Endothelial cell of umbilical vein (primary cell): ENCODE results near the gene USPL1. TPM values are rescaled to one million over a fixed set of nuclear protein-coding genes. Genes with fewer than 3 reads are reported as not detected.

ENCODE experiments used
- BruUV-seq: library from RNA; stranded (reverse); fragments of 400-500 nt; replicated peaks from 2 replicates; lab custom pipeline; 2021; lab: Mats Ljungman, UMichigan
- CTCF ChIA-PET: fragments of 300-600, 350-600 bp; sonication (Branson Sonifier 250); formaldehyde crosslinking; loops from one replicate; lab custom pipeline; 2021; ENCODE audit warnings: antibody characterized with exemption, inconsistent platforms; lab: Charles Lee
- POLR2A ChIA-PET: fragments of 300-600, 350-600 bp; sonication (Branson Sonifier 250); formaldehyde crosslinking; loops from one replicate; lab custom pipeline; 2021; ENCODE audit warnings: antibody characterized with exemption, inconsistent platforms; lab: Charles Lee
- DNase-seq: peaks from one replicate; pipeline ENCODE4 v3.0.0-alpha.2; 2011; ENCODE audit warnings: low read depth, low spot score
- FAIRE-seq: peaks from 2 replicates; lab custom pipeline; 2011; peaks lifted over from hg19 to GRCh38; lab: Jason Lieb, UNC
- H2AFZ ChIP-seq: 2 replicates; pipeline ENCODE4 v1.6.0; 2012; ENCODE audit warnings: low read depth, low read length, control low read depth, inconsistent platforms
- H3K27ac ChIP-seq: 2 replicates; pipeline ENCODE4 v1.5.1; 2011; ENCODE audit warnings: low read depth, mild to moderate bottlenecking, control low read depth, low read length, moderate library complexity; ENCODE audit not compliant: insufficient read depth
- H3K27me3 ChIP-seq, 2 experiments: 2 replicates each; pipeline versions ENCODE4 v1.6.0 to v1.6.1; 2011; ENCODE audit warnings: low read length in 2 of 2, mixed read lengths in 1 of 2; ENCODE audit not compliant: control insufficient read depth in 2 of 2, insufficient read depth in 2 of 2
- H3K36me3 ChIP-seq, 2 experiments: 2 replicates in 1 of 2; 3 replicates in 1 of 2; pipeline ENCODE4 v1.5.1; 2011; ENCODE audit warnings: low read length in 2 of 2, mild to moderate bottlenecking in 1 of 2, moderate library complexity in 1 of 2; ENCODE audit not compliant: control insufficient read depth in 2 of 2, insufficient read depth in 2 of 2; ENCODE audit errors: extremely low read depth in 1 of 2
- H3K4me1 ChIP-seq: 3 replicates; pipeline ENCODE4 v1.5.1; 2011; ENCODE audit warnings: mild to moderate bottlenecking, low read length; ENCODE audit not compliant: control insufficient read depth, insufficient read depth; ENCODE audit errors: extremely low read depth
- H3K4me2 ChIP-seq: 2 replicates; pipeline ENCODE4 v1.6.1; 2011; ENCODE audit warnings: low read length, control low read depth, mixed read lengths; ENCODE audit not compliant: insufficient read depth
- H3K4me3 ChIP-seq, 3 experiments: fragments of 200-600 bp in 1 of 3; sonication (generic), shearing (Covaris generic) in 1 of 3; replicated peaks in 1 of 3; 2 replicates each; pipeline ENCODE4 v1.5.1; 2011 to 2016; ENCODE audit warnings: control low read depth in 3 of 3, low read length in 3 of 3, mild to moderate bottlenecking in 2 of 3, inconsistent platforms in 1 of 3, low read depth in 1 of 3, moderate library complexity in 1 of 3; ENCODE audit not compliant: insufficient read depth in 1 of 3
- H3K79me2 ChIP-seq: 2 replicates; pipeline ENCODE4 v1.6.0; 2012; ENCODE audit warnings: low read length, inconsistent platforms; ENCODE audit not compliant: control insufficient read depth, insufficient read depth
- H3K9ac ChIP-seq: replicated peaks from 2 replicates; pipeline ENCODE3; 2011; ENCODE audit warnings: low read length, control low read depth; ENCODE audit not compliant: insufficient read depth; ENCODE audit errors: extremely low read depth
- H3K9me1 ChIP-seq: replicated peaks from 3 replicates; pipeline ENCODE4 v1.6.0; 2011; ENCODE audit warnings: mild to moderate bottlenecking, low read length; ENCODE audit not compliant: control insufficient read depth, insufficient read depth; ENCODE audit errors: extremely low read depth
- H3K9me3 ChIP-seq: replicated peaks from 2 replicates; pipeline ENCODE4 v1.5.1; 2012; ENCODE audit warnings: low read length, inconsistent platforms; ENCODE audit not compliant: control insufficient read depth, insufficient read depth
- H4K20me1 ChIP-seq: replicated peaks from 2 replicates; pipeline ENCODE3; 2011; ENCODE audit warnings: mild to moderate bottlenecking, low read length; ENCODE audit not compliant: control insufficient read depth, insufficient read depth; ENCODE audit errors: extremely low read depth
- EZH2 ChIP-seq: IDR thresholded peaks from 2 replicates; pipeline ENCODE4 v1.6.1; 2012; ENCODE audit warnings: borderline replicate concordance, low read depth, mild to moderate bottlenecking, moderate library complexity, low read length, inconsistent platforms; ENCODE audit not compliant: severe bottlenecking
- FOS ChIP-seq: IDR thresholded peaks from 2 replicates; pipeline ENCODE4 v1.6.1; 2011; ENCODE audit warnings: mild to moderate bottlenecking, low read length, moderate library complexity, borderline replicate concordance; ENCODE audit not compliant: insufficient read depth
- GATA2 ChIP-seq: IDR thresholded peaks from 2 replicates; pipeline ENCODE4 v1.7.0; 2011; ENCODE audit warnings: low read depth, mild to moderate bottlenecking, moderate library complexity, mixed read lengths, low read length; ENCODE audit not compliant: insufficient read length, insufficient read depth
- JUN ChIP-seq: IDR thresholded peaks from 2 replicates; pipeline ENCODE4 v1.6.1; 2011; ENCODE audit warnings: borderline replicate concordance, low read depth; ENCODE audit not compliant: insufficient read length, insufficient read depth
- MAX ChIP-seq: IDR thresholded peaks from 2 replicates; pipeline ENCODE4 v1.6.1; 2011; ENCODE audit not compliant: insufficient read depth, insufficient read length
- MYC ChIP-seq: IDR thresholded peaks from one replicate; pipeline ENCODE4 v1.6.1; 2011; ENCODE audit warnings: mild to moderate bottlenecking, low read depth, low read length
- POLR2A ChIP-seq: IDR thresholded peaks from 2 replicates; pipeline ENCODE4 v1.6.1; 2012; ENCODE audit warnings: low read depth, mild to moderate bottlenecking, control low read depth, low read length
- POLR2AphosphoS5 ChIP-seq: IDR thresholded peaks from 2 replicates; pipeline ENCODE4 v1.6.1; 2012; ENCODE audit warnings: low read depth, mild to moderate bottlenecking, control low read depth, low read length, moderate library complexity; ENCODE audit not compliant: insufficient read depth
- dilution Hi-C: fragments of 300-500 bp; cut with MboI; formaldehyde crosslinking; loops from one replicate; pipeline ENCODE4 v1.15.0; 2019; ENCODE audit warnings: low sequenced_read_pairs; ENCODE audit not compliant: extremely low pct_ligation_motif_present
- intact Hi-C: fragments of 100-400 bp; cut with micrococcal nuclease; formaldehyde crosslinking; loops from one replicate; pipeline ENCODE4 v1.10.0; 2022
- polyA plus RNA-seq, 4 experiments: library from polyadenylated mRNA; depleted of rRNA in 3 of 4; stranded (reverse) in 3 of 4; unstranded in 1 of 4; fragments of >200 nt; gene quantifications; 2 replicates each; pipeline versions ENCODE4 v1.2.1 to v1.2.3, GENCODE V29; 2011 to 2012; ENCODE audit warnings: missing spikeins in 1 of 4
- total RNA-seq: library from RNA; stranded (reverse); gene quantifications from 2 replicates; pipeline ENCODE4 v1.2.3, GENCODE V29; 2021
- TF ChIP-seq, protein P1 (sequence below), 2 donors: IDR thresholded peaks; 1 replicate in 1 of 2; 2 replicates in 1 of 2; pipeline ENCODE4 v1.5.1; 2011; ENCODE audit warnings: low read length in 2 of 2, mild to moderate bottlenecking in 2 of 2, moderate library complexity in 2 of 2, control low read depth in 1 of 2, inconsistent platforms in 1 of 2, low read depth in 1 of 2; ENCODE audit not compliant: insufficient read depth in 1 of 2; ENCODE audit errors: extremely low read depth in 1 of 2

Gene USPL1
- total and polyA plus RNA-seq, 2 donors (not counting 3 experiments of a cell fraction or from before 2014, with no cell fraction given): 14.6 to 21.0 TPM

GRCh38 chr13:30698488-30699005 lies 80.8 kb downstream of the USPL1 start:
- CTCF ChIA-PET: interaction anchor here (0.7 to 1.2 kb wide), 2 partner anchors 8 to 94 kb away, joined by 3 read pairs; no protein-coding TSS in a partner anchor
- no TSS peak for BruUV-seq
- Histone ChIP-seq H4K20me1 (no peaks in the 10 kb centered on the region), H3K4me2 (peak overlapping the region; percentile 96), H3K9me3 (no peaks in the 10 kb centered on the region), H2AFZ (peak overlapping the region; percentile 98), H3K36me3 (no peaks in the 10 kb centered on the region), H3K4me1 (peaks cover 28% of the 10 kb centered on the region), H3K27ac (peak overlapping the region; percentile 60), H3K4me3 (no peak overlapping the region), H3K27me3 (no peaks in the 10 kb centered on the region), H3K79me2 (no peaks in the 10 kb centered on the region), H3K9me1 (no peaks in the 10 kb centered on the region), H3K9ac (peak overlapping the region; percentile 56)
- intact Hi-C loops (no loop called here), dilution Hi-C loops (loop anchor here (25.0 kb wide), 1 partner anchor 89 kb away; no protein-coding TSS in a partner anchor)
- DNase-seq (no peak), FAIRE-seq (no peak)
- POLR2A ChIA-PET: no interaction called here
- TF ChIP-seq EZH2 (no peak), JUN (no peak), GATA2 (no peak), POLR2A (no peak), MYC (no peak), MAX (no peak), FOS (no peak), POLR2AphosphoS5 (no peak)
- TF ChIP-seq, protein P1, sequence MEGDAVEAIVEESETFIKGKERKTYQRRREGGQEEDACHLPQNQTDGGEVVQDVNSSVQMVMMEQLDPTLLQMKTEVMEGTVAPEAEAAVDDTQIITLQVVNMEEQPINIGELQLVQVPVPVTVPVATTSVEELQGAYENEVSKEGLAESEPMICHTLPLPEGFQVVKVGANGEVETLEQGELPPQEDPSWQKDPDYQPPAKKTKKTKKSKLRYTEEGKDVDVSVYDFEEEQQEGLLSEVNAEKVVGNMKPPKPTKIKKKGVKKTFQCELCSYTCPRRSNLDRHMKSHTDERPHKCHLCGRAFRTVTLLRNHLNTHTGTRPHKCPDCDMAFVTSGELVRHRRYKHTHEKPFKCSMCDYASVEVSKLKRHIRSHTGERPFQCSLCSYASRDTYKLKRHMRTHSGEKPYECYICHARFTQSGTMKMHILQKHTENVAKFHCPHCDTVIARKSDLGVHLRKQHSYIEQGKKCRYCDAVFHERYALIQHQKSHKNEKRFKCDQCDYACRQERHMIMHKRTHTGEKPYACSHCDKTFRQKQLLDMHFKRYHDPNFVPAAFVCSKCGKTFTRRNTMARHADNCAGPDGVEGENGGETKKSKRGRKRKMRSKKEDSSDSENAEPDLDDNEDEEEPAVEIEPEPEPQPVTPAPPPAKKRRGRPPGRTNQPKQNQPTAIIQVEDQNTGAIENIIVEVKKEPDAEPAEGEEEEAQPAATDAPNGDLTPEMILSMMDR (IDR thresholded peaks at IDR 0.05; ENCODE audit: extremely low read depth in 1 of 2, insufficient read depth in 1 of 2, low read depth in 1 of 2, low read length in 2 of 2): no peak
